Forelimb muscle (tissue), 1 donor: ENCODE measurements around the gene HEATR9. TPM values are rescaled to one million over a fixed set of nuclear protein-coding genes. Genes with fewer than 3 reads are reported as not detected.

ENCODE experiments used
- DNase-seq: peaks from one replicate; pipeline ENCODE4 v3.0.0-alpha.2; 2013; ENCODE audit warnings: low read depth
- polyA plus RNA-seq: library from polyadenylated mRNA; unstranded; fragments of 120-200 nt; gene quantifications from one replicate; pipeline ENCODE4 v1.2.1, GENCODE V29; 2013; ENCODE audit not compliant: insufficient read length

Gene HEATR9
- polyA plus RNA-seq, 1 donor: 0.10 TPM

DNA sequence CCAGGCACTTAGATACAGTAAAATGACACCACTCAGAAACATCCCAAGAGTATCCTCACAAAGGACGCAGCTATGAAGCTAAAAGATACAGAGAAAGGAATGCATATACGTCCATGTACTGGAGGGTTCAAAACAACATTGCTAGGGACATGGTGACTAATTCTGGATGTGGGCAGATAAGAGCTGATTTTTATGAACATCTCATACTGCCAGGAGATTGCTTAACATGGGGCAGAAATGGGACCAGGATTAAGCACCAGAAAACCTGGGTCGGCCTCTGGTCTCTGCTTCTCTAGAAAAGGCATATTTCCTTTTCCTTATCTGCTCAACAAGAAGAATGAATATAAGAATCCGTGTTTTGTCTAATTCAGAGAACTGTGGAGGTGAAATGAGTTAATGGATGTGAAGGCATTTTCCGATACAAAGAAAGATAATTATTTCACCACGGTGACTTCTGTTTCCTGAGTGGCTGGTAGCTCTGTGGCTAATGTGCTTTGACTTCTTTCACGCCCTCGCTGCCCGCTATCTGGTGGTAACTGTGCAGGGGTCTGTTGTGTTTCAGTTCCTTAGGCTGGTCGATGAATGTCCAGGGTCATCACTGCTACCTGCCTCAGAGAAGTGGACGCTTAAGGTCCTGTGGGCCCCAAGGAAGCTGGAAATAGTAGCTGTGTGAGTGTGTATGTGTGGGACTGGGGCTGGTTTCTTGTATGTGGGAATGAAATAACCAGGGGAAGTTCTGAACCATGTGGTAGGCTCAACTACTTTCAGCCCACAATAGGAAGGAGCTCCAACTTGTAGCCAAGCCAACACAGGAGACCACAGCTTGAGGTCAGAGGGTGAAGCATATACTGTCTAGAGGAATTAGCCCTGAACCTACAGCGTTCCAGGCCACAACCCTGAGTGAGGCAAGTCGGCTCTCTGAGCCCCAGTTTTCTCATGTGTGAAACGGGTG, 27.2 kb upstream of the HEATR9 start:
- DNase-seq: no peak

- no peak for DNase-seq
These were observed 25.5 kb upstream of the HEATR9 start for GRCh38 chr17:35894206-35894605.

GRCh38 chr17:35893751-35894150, 25.1 kb upstream of the HEATR9 start:
- DNase-seq: no peak

DNA sequence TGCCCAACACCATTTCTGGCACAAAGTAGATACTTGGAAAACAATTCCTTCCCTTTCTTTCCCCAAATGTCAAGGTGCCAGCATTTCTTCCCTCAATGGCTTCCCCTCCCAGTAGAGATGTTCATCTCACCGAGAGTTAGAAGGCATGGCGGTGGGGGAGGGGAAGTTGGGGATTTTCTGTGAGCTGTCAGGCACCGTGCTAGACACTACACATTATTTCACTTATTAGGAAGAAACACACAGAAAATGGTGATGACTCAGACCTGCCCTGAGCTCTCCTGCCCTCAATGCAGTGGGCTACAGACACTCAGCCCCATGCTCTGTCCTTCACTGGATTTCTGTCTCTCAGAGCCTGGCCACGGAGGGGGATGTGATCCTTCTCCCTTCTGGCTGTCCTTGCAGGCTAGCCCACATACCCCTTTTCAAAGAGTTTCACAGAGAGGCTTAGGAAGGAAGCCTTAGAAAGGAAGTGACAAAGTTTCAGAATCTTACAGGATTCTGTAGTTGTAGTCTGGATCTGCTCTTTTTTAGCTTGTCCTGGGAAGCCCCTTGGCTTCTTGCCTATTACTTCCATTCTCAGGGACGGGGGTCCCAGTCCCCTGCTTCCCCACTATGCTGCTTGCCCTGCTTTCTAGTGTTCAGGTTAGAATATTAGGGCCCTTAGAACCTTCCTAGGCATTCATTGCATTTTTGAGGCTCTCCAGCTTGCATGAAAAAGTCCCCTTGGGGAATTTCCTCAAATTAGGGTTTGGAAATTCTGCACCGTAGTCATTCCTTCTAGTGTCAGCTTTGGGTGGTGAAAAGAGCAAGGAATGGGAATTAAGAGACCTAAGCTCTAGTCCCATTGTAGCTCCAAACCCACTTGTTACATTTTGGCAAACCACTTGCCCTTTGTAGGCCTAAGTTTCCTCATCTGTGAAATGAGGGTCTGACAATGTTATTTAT, 23.7 kb upstream of the HEATR9 start:
- DNase-seq: no peak

DNA sequence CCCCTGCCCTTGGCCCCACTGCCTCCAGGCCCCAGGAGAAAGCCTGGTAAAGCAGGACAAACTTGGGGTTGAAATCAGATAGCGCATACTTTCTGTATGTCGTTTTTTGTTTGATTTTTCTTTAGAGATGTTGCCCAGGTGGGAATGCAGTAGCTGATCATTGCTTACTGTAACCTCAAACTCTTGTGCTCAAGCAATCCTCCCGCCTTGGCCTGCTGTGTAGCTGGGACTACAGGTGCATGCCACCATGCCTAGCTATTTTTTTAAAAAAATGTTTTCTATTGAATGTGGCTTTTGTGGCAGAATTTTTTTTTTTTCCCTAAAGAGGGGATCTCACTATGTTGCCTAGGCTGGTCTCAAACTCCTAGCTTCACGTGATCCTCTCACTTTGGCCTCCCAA, 22.6 kb upstream of the HEATR9 start:
- DNase-seq: no peak

GRCh38 chr17:35890774-35891155, 22.1 kb upstream of the HEATR9 start:
- no peak for DNase-seq

GRCh38 chr17:35889818-35890773, 21.4 kb upstream of the HEATR9 start:
- DNase-seq: no peak

DNA sequence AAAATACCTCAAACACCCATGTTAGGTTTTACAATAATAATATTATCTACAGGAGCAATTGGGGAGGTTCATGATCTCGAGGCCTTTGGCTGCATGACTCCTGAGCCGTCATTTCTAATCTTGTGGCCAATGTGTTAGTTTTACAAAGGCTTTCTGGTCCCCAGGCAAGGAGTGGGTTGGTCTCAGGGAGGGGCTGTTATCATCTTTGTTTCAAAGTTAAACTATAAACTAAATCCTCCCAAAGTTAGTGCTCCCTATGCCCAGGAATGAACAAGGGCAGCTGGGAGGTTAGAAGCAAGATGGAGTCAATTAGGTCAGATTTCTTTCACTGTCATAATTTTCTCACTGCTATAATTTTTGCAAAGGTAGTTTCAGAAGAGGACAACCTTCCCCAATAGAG, 20.6 kb upstream of the HEATR9 start:
- DNase-seq: no peak

GRCh38 chr17:35879773-35880654, 11.3 kb upstream of the HEATR9 start, which contains the start of gene CCL5:
Gene CCL5 (minus strand): TSS chr17:35880360.
- no peak for DNase-seq

DNA sequence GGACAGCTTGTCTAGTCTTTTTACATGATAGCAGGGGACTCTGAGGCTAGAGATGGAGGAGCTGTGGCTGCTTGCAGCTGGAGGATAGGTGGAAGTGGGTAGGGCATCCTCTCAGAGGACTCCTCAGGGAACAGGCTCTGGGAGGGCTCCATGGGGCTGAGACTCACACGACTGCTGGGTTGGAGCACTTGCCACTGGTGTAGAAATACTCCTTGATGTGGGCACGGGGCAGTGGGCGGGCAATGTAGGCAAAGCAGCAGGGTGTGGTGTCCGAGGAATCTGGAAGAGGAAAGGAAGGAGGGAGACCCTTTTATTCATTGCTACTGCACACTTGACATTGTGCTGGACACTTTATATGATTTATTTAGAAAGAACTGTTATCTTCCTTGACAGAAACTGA, 9.7 kb upstream of the HEATR9 start:
- DNase-seq: no peak

- DNase-seq: no peak
These were observed 8.8 kb upstream of the HEATR9 start for GRCh38 chr17:35877345-35878029.

DNA sequence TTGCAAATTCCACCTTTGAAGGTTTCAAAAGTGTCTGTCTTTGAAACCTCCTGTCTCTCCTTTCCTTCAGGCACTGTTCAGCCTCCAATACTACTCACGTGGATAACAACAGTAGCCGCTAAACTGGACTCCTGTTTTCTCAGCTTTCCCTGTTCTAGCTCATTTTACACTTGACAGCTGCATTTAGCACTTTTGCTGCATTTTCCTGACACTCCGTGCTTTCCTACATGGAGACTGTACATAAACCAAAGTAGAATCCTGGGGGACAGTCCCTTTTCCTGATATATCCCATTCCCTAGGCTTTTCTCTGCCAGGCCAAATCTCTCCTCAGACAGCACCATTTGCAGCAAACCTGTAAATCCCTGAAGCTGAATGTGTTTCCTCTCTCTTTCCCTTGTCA, 7.8 kb upstream of the HEATR9 start:
- no peak for DNase-seq

DNA sequence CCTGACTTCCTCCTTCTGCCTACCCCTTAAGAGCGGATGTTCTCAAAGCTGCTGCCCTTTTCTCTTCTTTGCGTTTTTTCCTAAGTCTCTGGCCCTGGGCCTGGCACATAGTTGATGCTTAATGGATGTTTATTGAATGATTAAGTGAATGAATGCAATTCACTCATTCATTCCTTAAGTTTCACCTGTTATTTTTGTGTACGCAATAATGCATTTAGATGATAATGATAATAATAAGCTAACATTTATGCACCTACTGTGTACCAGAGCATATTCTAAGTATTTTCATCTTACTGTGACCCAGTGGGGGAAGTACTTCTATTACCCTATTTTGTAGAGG, 7.1 kb upstream of the HEATR9 start:
- DNase-seq: no peak

GRCh38 chr17:35875072-35875799, 6.5 kb upstream of the HEATR9 start:
- DNase-seq: no peak

DNA sequence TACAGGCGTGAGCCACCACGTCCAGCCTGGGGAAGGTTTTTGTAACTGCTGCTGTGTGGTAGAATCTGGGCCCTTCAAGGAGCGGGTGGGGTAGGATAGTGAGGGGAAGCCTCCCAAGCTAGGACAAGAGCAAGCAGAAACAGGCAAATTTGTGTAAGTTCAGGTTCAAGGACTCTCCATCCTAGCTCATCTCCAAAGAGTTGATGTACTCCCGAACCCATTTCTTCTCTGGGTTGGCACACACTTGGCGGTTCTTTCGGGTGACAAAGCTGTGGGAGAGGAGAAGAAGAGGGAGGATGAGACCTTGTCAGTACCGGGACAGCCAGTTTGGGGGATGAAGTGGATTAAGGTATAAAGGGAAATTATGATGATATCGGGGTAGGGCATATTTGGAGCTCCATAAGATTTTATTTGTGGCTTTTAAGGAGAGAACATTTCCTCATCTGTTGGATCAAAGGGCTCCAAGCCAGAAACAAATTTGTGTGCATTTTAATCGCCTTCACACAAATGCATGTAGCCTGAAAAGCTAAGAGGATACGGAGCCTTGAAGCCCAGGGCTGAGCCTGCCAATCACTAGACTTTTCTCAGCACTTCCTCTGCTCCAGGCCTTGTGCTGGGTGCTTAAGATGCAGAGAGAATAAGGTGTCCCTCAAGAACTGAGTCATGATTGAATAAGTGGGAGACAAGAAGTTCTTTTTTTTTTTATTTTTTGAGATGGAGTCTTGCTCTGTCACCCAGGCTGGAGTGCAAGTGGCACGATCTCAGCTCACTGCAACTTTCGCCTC, 3.7 kb upstream of the HEATR9 start:
- DNase-seq: no peak

DNA sequence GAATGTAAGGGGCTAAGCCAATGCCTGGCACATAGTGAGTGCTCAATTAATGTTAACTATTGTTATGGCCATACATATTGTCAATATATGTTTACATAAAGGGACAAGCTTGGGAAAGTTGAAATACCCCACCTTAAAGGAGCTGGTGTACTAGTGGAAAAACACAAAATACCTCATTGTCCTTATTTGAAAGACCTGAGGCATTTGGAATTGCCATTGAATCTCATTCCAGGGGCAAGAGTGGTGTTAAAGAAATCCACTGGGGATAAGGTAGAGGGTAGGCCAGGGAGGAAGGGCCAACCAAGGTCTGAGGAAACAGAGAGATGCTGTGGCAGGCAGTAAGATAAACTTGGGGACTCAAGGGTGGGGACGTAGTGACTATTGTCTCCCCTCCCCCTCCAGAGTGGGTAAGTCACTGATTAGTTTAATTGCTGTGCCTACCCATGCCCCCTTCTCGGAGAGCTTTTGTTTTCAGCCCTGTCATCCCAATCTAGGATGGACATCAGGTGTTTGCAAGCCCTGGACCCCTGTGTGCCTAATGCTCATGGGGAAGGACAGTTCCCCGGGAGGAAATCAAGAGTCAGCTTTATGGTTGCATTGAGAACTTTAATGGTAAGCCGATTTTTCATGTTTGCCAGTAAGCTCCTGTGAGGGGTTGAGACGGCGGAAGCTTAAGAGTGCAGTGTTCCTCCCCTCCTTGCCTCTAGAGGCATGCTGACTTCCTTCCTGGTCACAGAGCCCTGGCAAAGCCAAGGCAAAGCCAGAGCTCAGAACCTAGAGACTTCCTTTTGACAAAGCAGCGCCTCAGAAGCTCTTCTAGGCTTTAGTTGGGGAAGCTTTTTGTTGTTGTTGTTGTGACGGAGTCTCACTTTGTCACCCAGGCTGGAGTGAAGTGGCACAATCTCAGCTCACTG, 2.5 kb upstream of the HEATR9 start:
- DNase-seq: no peak

GRCh38 chr17:35867574-35867973, 1.1 kb downstream of the HEATR9 start:
- DNase-seq: no peak
